Neural progenitor cell (in vitro differentiated cells): ENCODE results near the gene REEP1. TPM values are rescaled to one million over a fixed set of nuclear protein-coding genes. Genes with fewer than 3 reads are reported as not detected.
A peak's percentile ranks its signal among the peaks of the same experiment; 100 is the strongest.

Source experiments
- DNase-seq: peaks from one replicate; pipeline ENCODE4 v3.0.0-alpha.2; 2016; ENCODE audit warnings: low spot score
- H2AFZ ChIP-seq: fragments of 200-600 bp; sonication (generic); replicated peaks from 2 replicates; pipeline ENCODE4 v1.6.1; 2016; ENCODE audit warnings: antibody characterized with exemption
- H3F3A ChIP-seq: fragments of 200-600 bp; sonication (generic); 2 replicates; pipeline ENCODE4 v1.6.1; 2016; ENCODE audit warnings: antibody characterized with exemption, low read depth
- H3K27ac ChIP-seq: fragments of 200-600 bp; sonication (generic); 2 replicates; pipeline ENCODE4 v1.5.1; 2016; ENCODE audit warnings: mild to moderate bottlenecking
- H3K27me3 ChIP-seq: fragments of 200-600 bp; sonication (generic); 2 replicates; pipeline ENCODE4 v1.6.1; 2016; ENCODE audit warnings: mild to moderate bottlenecking, moderate library complexity
- H3K36me3 ChIP-seq: fragments of 200-600 bp; sonication (generic); 2 replicates; pipeline ENCODE4 v1.5.1; 2016
- H3K4me1 ChIP-seq: fragments of 200-600 bp; sonication (generic); 2 replicates; pipeline ENCODE4 v1.6.1; 2016; ENCODE audit warnings: mixed run types
- H3K4me2 ChIP-seq: fragments of 200-600 bp; sonication (generic); 2 replicates; pipeline ENCODE4 v1.6.1; 2016
- H3K4me3 ChIP-seq: fragments of 200-600 bp; sonication (generic); 2 replicates; pipeline ENCODE4 v1.5.1; 2016
- H3K79me2 ChIP-seq: fragments of 200-600 bp; sonication (generic); 2 replicates; pipeline ENCODE4 v1.6.1; 2016; ENCODE audit warnings: low read depth
- H3K9ac ChIP-seq: fragments of 200-600 bp; sonication (generic); 2 replicates; pipeline ENCODE4 v1.6.1; 2016
- H3K9me3 ChIP-seq: fragments of 200-600 bp; sonication (generic); 2 replicates; pipeline ENCODE4 v1.5.1; 2016; ENCODE audit warnings: low read depth
- H4K20me1 ChIP-seq: fragments of 200-600 bp; sonication (generic); 2 replicates; pipeline ENCODE4 v1.6.1; 2016; ENCODE audit warnings: low read depth
- H3K27ac Mint-ChIP-seq: 3 replicates; pipeline ENCODE4 v1.8.0; 2021; ENCODE audit warnings: mixed read lengths
- H3K27me3 Mint-ChIP-seq: 2 replicates; pipeline ENCODE4 v1.8.0; 2022; ENCODE audit warnings: low read depth, mild to moderate bottlenecking, inconsistent platforms, moderate library complexity, mixed read lengths; ENCODE audit not compliant: insufficient read depth
- H3K36me3 Mint-ChIP-seq: 3 replicates; pipeline ENCODE4 v1.8.0; 2021; ENCODE audit warnings: mixed read lengths
- H3K4me1 Mint-ChIP-seq: 3 replicates; pipeline ENCODE4 v1.8.0; 2021; ENCODE audit warnings: mixed read lengths
- H3K4me3 Mint-ChIP-seq: 3 replicates; pipeline ENCODE4 v1.8.0; 2021; ENCODE audit warnings: mild to moderate bottlenecking, moderate library complexity, mixed read lengths
- H3K9me3 Mint-ChIP-seq: 3 replicates; pipeline ENCODE4 v1.8.0; 2020; ENCODE audit warnings: mixed read lengths
- EZH2 ChIP-seq: fragments of 200-600 bp; sonication (generic); IDR thresholded peaks from 2 replicates; pipeline ENCODE4 v1.6.1; 2017; ENCODE audit warnings: antibody characterized with exemption, mild to moderate bottlenecking, moderate library complexity
- EZH2phosphoT487 ChIP-seq: fragments of 200-600 bp; sonication (generic); IDR thresholded peaks from 2 replicates; pipeline ENCODE4 v1.6.1; 2017; ENCODE audit warnings: antibody characterized with exemption
- total RNA-seq: library from RNA; depleted of rRNA; stranded (reverse); fragments of >200 nt; gene quantifications from 2 replicates; pipeline ENCODE4 v1.2.3, GENCODE V29; 2015; ENCODE audit warnings: low replicate concordance
- TF ChIP-seq, protein P1 (sequence below): fragments of 200-600 bp; sonication (generic); IDR thresholded peaks from 2 replicates; pipeline ENCODE4 v1.5.1; 2017; ENCODE audit warnings: antibody characterized with exemption, mild to moderate bottlenecking

REEP1 gene
- total RNA-seq, 1 donor from 2014 or later, result 0.88 TPM

DNA sequence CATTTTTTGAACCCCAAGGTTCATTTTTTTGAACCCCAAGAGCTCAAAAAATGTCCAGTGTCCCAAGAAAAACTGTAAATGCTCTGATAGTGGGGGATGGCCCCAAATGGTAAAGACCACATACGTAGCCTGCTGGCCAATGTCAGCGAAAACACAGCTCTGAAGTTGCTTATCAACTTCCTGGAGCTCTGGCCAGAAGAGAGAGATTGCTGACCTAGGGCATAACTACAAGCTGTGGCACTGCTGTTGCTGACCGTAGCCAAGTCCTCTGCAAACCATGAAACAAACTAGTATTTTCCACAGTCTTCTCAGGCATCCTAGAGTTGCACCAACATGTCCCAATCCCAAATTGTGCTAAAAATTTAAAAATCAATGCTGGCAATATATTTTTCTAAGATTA is 50.9 kb downstream of the REEP1 start:
- H3K27ac Mint-ChIP-seq, result no peak overlapping the region
- H3K36me3 Mint-ChIP-seq, result no peaks in the 10 kb centered on the region
- TF ChIP-seq EZH2phosphoT487 (no peak), EZH2 (no peak)
- TF ChIP-seq, protein P1, sequence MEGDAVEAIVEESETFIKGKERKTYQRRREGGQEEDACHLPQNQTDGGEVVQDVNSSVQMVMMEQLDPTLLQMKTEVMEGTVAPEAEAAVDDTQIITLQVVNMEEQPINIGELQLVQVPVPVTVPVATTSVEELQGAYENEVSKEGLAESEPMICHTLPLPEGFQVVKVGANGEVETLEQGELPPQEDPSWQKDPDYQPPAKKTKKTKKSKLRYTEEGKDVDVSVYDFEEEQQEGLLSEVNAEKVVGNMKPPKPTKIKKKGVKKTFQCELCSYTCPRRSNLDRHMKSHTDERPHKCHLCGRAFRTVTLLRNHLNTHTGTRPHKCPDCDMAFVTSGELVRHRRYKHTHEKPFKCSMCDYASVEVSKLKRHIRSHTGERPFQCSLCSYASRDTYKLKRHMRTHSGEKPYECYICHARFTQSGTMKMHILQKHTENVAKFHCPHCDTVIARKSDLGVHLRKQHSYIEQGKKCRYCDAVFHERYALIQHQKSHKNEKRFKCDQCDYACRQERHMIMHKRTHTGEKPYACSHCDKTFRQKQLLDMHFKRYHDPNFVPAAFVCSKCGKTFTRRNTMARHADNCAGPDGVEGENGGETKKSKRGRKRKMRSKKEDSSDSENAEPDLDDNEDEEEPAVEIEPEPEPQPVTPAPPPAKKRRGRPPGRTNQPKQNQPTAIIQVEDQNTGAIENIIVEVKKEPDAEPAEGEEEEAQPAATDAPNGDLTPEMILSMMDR, result no peak
- H3K9ac ChIP-seq, result no peak overlapping the region
- H3K4me3 ChIP-seq, result no peak overlapping the region
- peaks cover 36% of the 10 kb centered on the region for H3K27me3 ChIP-seq
- peaks cover 13% of the 10 kb centered on the region for H3F3A ChIP-seq
- H3K4me1 Mint-ChIP-seq, result peaks cover 41% of the 10 kb centered on the region
- no peak overlapping the region for H3K4me3 Mint-ChIP-seq
- peaks cover 14% of the 10 kb centered on the region for H4K20me1 ChIP-seq
- no peak for DNase-seq
- H3K4me2 ChIP-seq, result no peak overlapping the region
- no peaks in the 10 kb centered on the region for H3K36me3 ChIP-seq
- H3K9me3 ChIP-seq, result no peaks in the 10 kb centered on the region
- peaks cover 6% of the 10 kb centered on the region for H3K27me3 Mint-ChIP-seq
- no peaks in the 10 kb centered on the region for H3K9me3 Mint-ChIP-seq
- H3K27ac ChIP-seq, result no peak overlapping the region
- H3K4me1 ChIP-seq, result peaks cover 31% of the 10 kb centered on the region
- no peak overlapping the region for H2AFZ ChIP-seq
- no peaks in the 10 kb centered on the region for H3K79me2 ChIP-seq

GRCh38 chr2:86285981-86286380 is 51.4 kb downstream of the REEP1 start:
- DNase-seq, result no peak
- no peaks in the 10 kb centered on the region for H3K9me3 ChIP-seq
- peaks cover 4% of the 10 kb centered on the region for H3K27me3 Mint-ChIP-seq
- peaks cover 13% of the 10 kb centered on the region for H3F3A ChIP-seq
- H3K27me3 ChIP-seq, result peaks cover 36% of the 10 kb centered on the region
- no peaks in the 10 kb centered on the region for H3K9me3 Mint-ChIP-seq
- TF ChIP-seq, protein P1, result no peak
- TF ChIP-seq EZH2phosphoT487 (no peak), EZH2 (no peak)
- H3K9ac ChIP-seq, result no peak overlapping the region
- H3K36me3 Mint-ChIP-seq, result no peaks in the 10 kb centered on the region
- no peak overlapping the region for H3K4me3 ChIP-seq
- no peaks in the 10 kb centered on the region for H3K79me2 ChIP-seq
- no peak overlapping the region for H2AFZ ChIP-seq
- H3K27ac Mint-ChIP-seq, result peak overlapping the region; percentile 48
- no peaks in the 10 kb centered on the region for H3K36me3 ChIP-seq
- no peak overlapping the region for H3K27ac ChIP-seq
- H4K20me1 ChIP-seq, result peaks cover 14% of the 10 kb centered on the region
- no peak overlapping the region for H3K4me2 ChIP-seq
- H3K4me1 ChIP-seq, result peaks cover 31% of the 10 kb centered on the region
- peaks cover 37% of the 10 kb centered on the region for H3K4me1 Mint-ChIP-seq
- H3K4me3 Mint-ChIP-seq, result no peak overlapping the region

GRCh38 chr2:86285571-86285970 is 51.9 kb downstream of the REEP1 start:
- H3K4me3 ChIP-seq, result no peak overlapping the region
- Mint-ChIP-seq H3K4me1 (peaks cover 34% of the 10 kb centered on the region), H3K27ac (no peak overlapping the region), H3K36me3 (no peaks in the 10 kb centered on the region), H3K27me3 (peaks cover 4% of the 10 kb centered on the region), H3K9me3 (no peaks in the 10 kb centered on the region), H3K4me3 (no peak overlapping the region)
- peaks cover 31% of the 10 kb centered on the region for H3K4me1 ChIP-seq
- H4K20me1 ChIP-seq, result peaks cover 14% of the 10 kb centered on the region
- no peaks in the 10 kb centered on the region for H3K9me3 ChIP-seq
- H2AFZ ChIP-seq, result no peak overlapping the region
- peak overlapping the region; percentile 38 for H3K4me2 ChIP-seq
- H3K79me2 ChIP-seq, result no peaks in the 10 kb centered on the region
- no peak overlapping the region for H3K9ac ChIP-seq
- no peak for DNase-seq
- H3K27me3 ChIP-seq, result peaks cover 36% of the 10 kb centered on the region
- peaks cover 13% of the 10 kb centered on the region for H3F3A ChIP-seq
- H3K36me3 ChIP-seq, result no peaks in the 10 kb centered on the region
- H3K27ac ChIP-seq, result no peak overlapping the region
- TF ChIP-seq, protein P1, result no peak
- TF ChIP-seq EZH2phosphoT487, result no peak
